Testis (tissue), 2 donors: ENCODE measurements around the gene MOGAT3.

Source experiments
- CTCF ChIP-seq, 3 experiments: fragments of 450-650 bp in 2 of 3; fragments of 200-600 bp in 1 of 3; sonication (generic) in 1 of 3; IDR thresholded peaks; one replicate each; pipeline ENCODE4 v1.5.1; 2016 to 2019; ENCODE audit warnings: antibody characterized with exemption in 3 of 3, mild to moderate bottlenecking in 2 of 3, moderate library complexity in 1 of 3
- POLR2A ChIP-seq: fragments of 450-650 bp; IDR thresholded peaks from one replicate; pipeline ENCODE4 v1.6.1; 2017; ENCODE audit warnings: antibody characterized with exemption, mild to moderate bottlenecking, moderate library complexity

- TF ChIP-seq CTCF (IDR thresholded peaks at IDR 0.05) = no peak
- no peak for TF ChIP-seq POLR2A
These were observed 16.8 kb upstream of the MOGAT3 start, which contains the start of the genes PLOD3 and ZNHIT1 for GRCh38 chr7:101217388-101218235.
